Panc1 (cell line): Measurements from ENCODE around the gene WDFY2. TPM values are rescaled to one million over a fixed set of nuclear protein-coding genes. Genes with fewer than 3 reads are reported as not detected.

ENCODE experiments used
- ATAC-seq: fragments of 200-7000 bp; cut with Tn5 transposase; 2 replicates; pipeline ENCODE4 v1.9.1; 2020; ENCODE audit warnings: mild to moderate bottlenecking, moderate library complexity
- BruUV-seq: library from RNA; stranded (reverse); fragments of 400-500 nt; replicated peaks from 2 replicates; lab custom pipeline; 2021; lab: Mats Ljungman, UMichigan
- CTCF ChIA-PET: fragments of 300-600 bp; sonication (Branson Sonifier 250); formaldehyde crosslinking; loops from one replicate; lab custom pipeline; 2022; ENCODE audit warnings: antibody characterized with exemption; lab: Charles Lee
- POLR2A ChIA-PET: fragments of 300-600 bp; sonication (Branson Sonifier 250); formaldehyde crosslinking; loops from one replicate; lab custom pipeline; 2022; ENCODE audit warnings: antibody characterized with exemption; lab: Charles Lee
- DNase-seq: peaks from one replicate; pipeline ENCODE4 v3.0.0-alpha.2; 2010; ENCODE audit warnings: low read depth, low spot score
- H3K27ac ChIP-seq: 2 replicates; pipeline ENCODE4 v1.5.1; 2011; ENCODE audit warnings: mild to moderate bottlenecking, low read length, inconsistent platforms
- H3K27me3 ChIP-seq: fragments of 200-500 bp; sonication (Bioruptor generic); 2 replicates; pipeline ENCODE4 v1.6.0; 2014; ENCODE audit warnings: low read length, inconsistent platforms; ENCODE audit not compliant: control insufficient read depth, insufficient read depth
- H3K36me3 ChIP-seq: fragments of 200-500 bp; sonication (Bioruptor generic); 2 replicates; pipeline ENCODE4 v1.5.1; 2014; ENCODE audit warnings: inconsistent platforms, mild to moderate bottlenecking, low read length, moderate library complexity; ENCODE audit not compliant: control insufficient read depth, insufficient read depth
- H3K4me1 ChIP-seq: 2 replicates; pipeline ENCODE4 v1.5.1; 2011; ENCODE audit warnings: inconsistent platforms, mild to moderate bottlenecking, low read length, moderate library complexity; ENCODE audit not compliant: control insufficient read depth, insufficient read depth
- H3K4me3 ChIP-seq, 2 experiments: 2 replicates each; pipeline ENCODE4 v1.5.1; 2011 to 2012; ENCODE audit warnings: low read depth in 2 of 2, low read length in 2 of 2, mild to moderate bottlenecking in 2 of 2, inconsistent platforms in 1 of 2, moderate library complexity in 1 of 2
- H3K9me3 ChIP-seq: fragments of 200-500 bp; sonication (Bioruptor generic); 2 replicates; pipeline ENCODE4 v1.5.1; 2014; ENCODE audit warnings: low read depth, mild to moderate bottlenecking, inconsistent platforms, low read length, moderate library complexity; ENCODE audit not compliant: control insufficient read depth, insufficient read depth
- POLR2AphosphoS5 ChIP-seq: IDR thresholded peaks from 2 replicates; pipeline ENCODE4 v1.6.1; 2012; ENCODE audit warnings: mild to moderate bottlenecking, low read depth, low read length, moderate library complexity
- SIN3A ChIP-seq: IDR thresholded peaks from 2 replicates; pipeline ENCODE4 v1.6.1; 2012; ENCODE audit warnings: low read depth, mild to moderate bottlenecking, low read length, moderate library complexity, borderline replicate concordance; ENCODE audit not compliant: insufficient read depth
- TCF7L2 ChIP-seq: IDR thresholded peaks from 2 replicates; pipeline ENCODE4 v1.6.1; 2011; ENCODE audit warnings: mild to moderate bottlenecking, low read depth, low read length, inconsistent platforms
- in situ Hi-C: cut with HindIII; loops from 2 replicates; pipeline ENCODE4 v1.10.0; 2016; ENCODE audit warnings: low sequenced_read_pairs, low pct_unique_long_range_greater_than_20kb
- intact Hi-C: fragments of 100-400 bp; cut with micrococcal nuclease; formaldehyde crosslinking; loops from one replicate; pipeline ENCODE4 v1.10.0; 2022; ENCODE audit not compliant: unreplicated experiment
- total RNA-seq: library from RNA; stranded (reverse); gene quantifications from one replicate; pipeline ENCODE4 v1.2.1, GENCODE V29; 2021; ENCODE audit not compliant: unreplicated experiment
- TF ChIP-seq, protein P1 (sequence below), 2 experiments: IDR thresholded peaks; 2 replicates each; pipeline ENCODE4 v1.6.1; 2011 to 2012; ENCODE audit warnings: low read depth in 2 of 2, control low read depth in 1 of 2, low read length in 1 of 2, mild to moderate bottlenecking in 1 of 2, moderate library complexity in 1 of 2; ENCODE audit not compliant: insufficient read depth in 1 of 2
- TF ChIP-seq, protein P2 (sequence below): fragments of 450-650 bp; IDR thresholded peaks from 2 replicates; pipeline ENCODE4 v1.5.1; 2017; ENCODE audit warnings: mild to moderate bottlenecking

The WDFY2 gene
- total RNA-seq, 1 experiment from 2014 or later: 7.8 TPM

DNA sequence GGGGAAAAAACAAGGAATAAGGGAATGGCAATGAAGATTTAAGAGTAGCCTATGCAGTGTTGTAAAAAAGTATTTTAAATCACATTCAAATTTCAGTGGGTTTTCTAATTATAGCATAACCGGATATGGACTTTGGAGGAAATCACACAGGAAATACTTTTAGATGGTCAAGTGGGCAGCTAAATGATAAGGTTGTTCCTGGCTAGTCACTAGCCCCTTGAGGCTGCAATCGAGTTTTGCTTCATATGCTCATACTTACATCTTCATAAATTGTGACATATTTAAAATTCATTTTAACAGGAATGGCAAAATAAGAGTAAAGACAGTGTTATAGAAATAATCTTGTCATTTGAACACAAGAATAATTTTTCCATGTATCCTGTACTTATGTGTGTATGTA, 88.9 kb downstream of the WDFY2 start:
- in situ Hi-C loops (no loop called here), intact Hi-C loops (no loop called here)
- no peaks in the 10 kb centered on the region for H3K9me3 ChIP-seq
- DNase-seq (no peak), ATAC-seq (no peak)
- no peaks in the 10 kb centered on the region for H3K36me3 ChIP-seq
- no peak overlapping the region for H3K27ac ChIP-seq
- TF ChIP-seq TCF7L2: no peak
- POLR2A ChIA-PET: no interaction called here
- H3K4me3 ChIP-seq: no peak overlapping the region
- no peaks in the 10 kb centered on the region for H3K4me1 ChIP-seq
- BruUV-seq: no TSS peak
- CTCF ChIA-PET: no interaction called here
- H3K27me3 ChIP-seq: no peaks in the 10 kb centered on the region

DNA sequence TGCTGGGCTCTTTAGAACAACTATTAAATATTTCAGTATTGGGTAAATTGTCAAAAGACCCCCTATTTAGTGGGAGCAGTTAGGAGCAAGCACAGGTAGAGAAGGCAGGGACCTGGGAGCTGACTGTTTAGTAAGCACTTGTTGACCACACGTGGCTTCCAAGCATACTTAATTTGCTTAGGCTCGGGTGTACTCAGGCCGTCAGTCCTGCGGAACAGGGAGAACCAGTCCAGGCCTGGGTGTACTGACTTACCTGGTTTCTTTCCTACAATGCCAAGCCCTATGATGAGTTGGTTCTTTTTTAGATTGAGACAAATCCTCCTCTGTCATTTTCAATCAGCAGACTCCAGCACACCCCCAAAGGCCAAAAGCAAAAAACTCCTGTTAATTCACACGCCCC, 90.0 kb downstream of the WDFY2 start:
- intact Hi-C loops (no loop called here), in situ Hi-C loops (no loop called here)
- POLR2A ChIA-PET: no interaction called here

DNA sequence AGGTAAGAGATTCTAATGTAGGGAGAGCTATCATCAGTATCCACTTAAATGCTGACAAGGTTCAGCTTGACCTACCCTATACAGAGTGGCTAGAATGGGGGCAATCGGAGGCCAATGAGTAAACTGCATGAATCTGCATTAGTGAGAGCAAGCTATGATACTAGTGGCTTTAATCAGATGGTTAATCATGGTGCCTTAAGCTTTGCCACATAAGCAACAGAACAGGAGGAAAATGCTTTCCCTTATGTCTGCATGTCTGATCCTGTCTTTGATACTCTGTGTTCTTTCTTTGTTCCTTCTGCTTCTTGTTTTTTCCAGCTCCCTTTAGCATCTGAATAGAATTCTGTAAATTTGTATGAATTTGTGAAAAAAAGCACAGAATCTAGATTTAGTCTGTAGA, 91.1 kb downstream of the WDFY2 start:
- H3K36me3 ChIP-seq: no peaks in the 10 kb centered on the region
- CTCF ChIA-PET: no interaction called here
- DNase-seq: no peak
- H3K4me1 ChIP-seq: no peaks in the 10 kb centered on the region
- no peaks in the 10 kb centered on the region for H3K27me3 ChIP-seq
- no peak for TF ChIP-seq SIN3A
- TF ChIP-seq POLR2AphosphoS5: no peak
- TF ChIP-seq, protein P1, sequence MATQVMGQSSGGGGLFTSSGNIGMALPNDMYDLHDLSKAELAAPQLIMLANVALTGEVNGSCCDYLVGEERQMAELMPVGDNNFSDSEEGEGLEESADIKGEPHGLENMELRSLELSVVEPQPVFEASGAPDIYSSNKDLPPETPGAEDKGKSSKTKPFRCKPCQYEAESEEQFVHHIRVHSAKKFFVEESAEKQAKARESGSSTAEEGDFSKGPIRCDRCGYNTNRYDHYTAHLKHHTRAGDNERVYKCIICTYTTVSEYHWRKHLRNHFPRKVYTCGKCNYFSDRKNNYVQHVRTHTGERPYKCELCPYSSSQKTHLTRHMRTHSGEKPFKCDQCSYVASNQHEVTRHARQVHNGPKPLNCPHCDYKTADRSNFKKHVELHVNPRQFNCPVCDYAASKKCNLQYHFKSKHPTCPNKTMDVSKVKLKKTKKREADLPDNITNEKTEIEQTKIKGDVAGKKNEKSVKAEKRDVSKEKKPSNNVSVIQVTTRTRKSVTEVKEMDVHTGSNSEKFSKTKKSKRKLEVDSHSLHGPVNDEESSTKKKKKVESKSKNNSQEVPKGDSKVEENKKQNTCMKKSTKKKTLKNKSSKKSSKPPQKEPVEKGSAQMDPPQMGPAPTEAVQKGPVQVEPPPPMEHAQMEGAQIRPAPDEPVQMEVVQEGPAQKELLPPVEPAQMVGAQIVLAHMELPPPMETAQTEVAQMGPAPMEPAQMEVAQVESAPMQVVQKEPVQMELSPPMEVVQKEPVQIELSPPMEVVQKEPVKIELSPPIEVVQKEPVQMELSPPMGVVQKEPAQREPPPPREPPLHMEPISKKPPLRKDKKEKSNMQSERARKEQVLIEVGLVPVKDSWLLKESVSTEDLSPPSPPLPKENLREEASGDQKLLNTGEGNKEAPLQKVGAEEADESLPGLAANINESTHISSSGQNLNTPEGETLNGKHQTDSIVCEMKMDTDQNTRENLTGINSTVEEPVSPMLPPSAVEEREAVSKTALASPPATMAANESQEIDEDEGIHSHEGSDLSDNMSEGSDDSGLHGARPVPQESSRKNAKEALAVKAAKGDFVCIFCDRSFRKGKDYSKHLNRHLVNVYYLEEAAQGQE (IDR thresholded peaks at IDR 0.05; ENCODE audit: insufficient read depth in 1 of 2, low read depth in 2 of 2, low read length in 1 of 2): no peak
- no peak for TF ChIP-seq TCF7L2
- no peaks in the 10 kb centered on the region for H3K9me3 ChIP-seq
- BruUV-seq: no TSS peak
- POLR2A ChIA-PET: interaction anchor here (0.6 kb wide), 1 partner anchor 42 kb away, joined by 3 read pairs; no protein-coding TSS in a partner anchor
- H3K27ac ChIP-seq: no peak overlapping the region
- in situ Hi-C loops (no loop called here), intact Hi-C loops (no loop called here)
- ATAC-seq: no peak
- no peak overlapping the region for H3K4me3 ChIP-seq

More for the DNA sequence above, 90.0 kb downstream of the WDFY2 start:
- Histone ChIP-seq H3K4me1 (no peaks in the 10 kb centered on the region), H3K4me3 (no peak overlapping the region), H3K36me3 (no peaks in the 10 kb centered on the region), H3K27ac (no peak overlapping the region), H3K27me3 (no peaks in the 10 kb centered on the region), H3K9me3 (no peaks in the 10 kb centered on the region)
- TF ChIP-seq, protein P1 (IDR thresholded peaks at IDR 0.05; ENCODE audit: insufficient read depth in 1 of 2, low read depth in 2 of 2, low read length in 1 of 2): no peak
- TF ChIP-seq TCF7L2 (no peak), SIN3A (no peak), POLR2AphosphoS5 (no peak)
- TF ChIP-seq, protein P2, sequence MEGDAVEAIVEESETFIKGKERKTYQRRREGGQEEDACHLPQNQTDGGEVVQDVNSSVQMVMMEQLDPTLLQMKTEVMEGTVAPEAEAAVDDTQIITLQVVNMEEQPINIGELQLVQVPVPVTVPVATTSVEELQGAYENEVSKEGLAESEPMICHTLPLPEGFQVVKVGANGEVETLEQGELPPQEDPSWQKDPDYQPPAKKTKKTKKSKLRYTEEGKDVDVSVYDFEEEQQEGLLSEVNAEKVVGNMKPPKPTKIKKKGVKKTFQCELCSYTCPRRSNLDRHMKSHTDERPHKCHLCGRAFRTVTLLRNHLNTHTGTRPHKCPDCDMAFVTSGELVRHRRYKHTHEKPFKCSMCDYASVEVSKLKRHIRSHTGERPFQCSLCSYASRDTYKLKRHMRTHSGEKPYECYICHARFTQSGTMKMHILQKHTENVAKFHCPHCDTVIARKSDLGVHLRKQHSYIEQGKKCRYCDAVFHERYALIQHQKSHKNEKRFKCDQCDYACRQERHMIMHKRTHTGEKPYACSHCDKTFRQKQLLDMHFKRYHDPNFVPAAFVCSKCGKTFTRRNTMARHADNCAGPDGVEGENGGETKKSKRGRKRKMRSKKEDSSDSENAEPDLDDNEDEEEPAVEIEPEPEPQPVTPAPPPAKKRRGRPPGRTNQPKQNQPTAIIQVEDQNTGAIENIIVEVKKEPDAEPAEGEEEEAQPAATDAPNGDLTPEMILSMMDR: no peak
- CTCF ChIA-PET: no interaction called here
- ATAC-seq: no peak
- DNase-seq: no peak
- no TSS peak for BruUV-seq
